Ishikawa (cell line): Measurements from ENCODE around the gene MAS1.

Source experiments
- CREB1 ChIP-seq: IDR thresholded peaks from 2 replicates; pipeline ENCODE4 v1.6.1; 2012; ENCODE audit warnings: low read depth
- RAD21 ChIP-seq: IDR thresholded peaks from 2 replicates; pipeline ENCODE4 v1.6.1; 2012; ENCODE audit warnings: low read depth
- TAF1 ChIP-seq: IDR thresholded peaks from 2 replicates; pipeline ENCODE4 v1.6.1; 2012; ENCODE audit warnings: low read depth, mild to moderate bottlenecking
- YY1 ChIP-seq: IDR thresholded peaks from 2 replicates; pipeline ENCODE4 v1.6.1; 2012; ENCODE audit warnings: low read depth
- TF ChIP-seq, protein P1 (sequence below): IDR thresholded peaks from 2 replicates; pipeline ENCODE4 v1.6.1; 2012

DNA sequence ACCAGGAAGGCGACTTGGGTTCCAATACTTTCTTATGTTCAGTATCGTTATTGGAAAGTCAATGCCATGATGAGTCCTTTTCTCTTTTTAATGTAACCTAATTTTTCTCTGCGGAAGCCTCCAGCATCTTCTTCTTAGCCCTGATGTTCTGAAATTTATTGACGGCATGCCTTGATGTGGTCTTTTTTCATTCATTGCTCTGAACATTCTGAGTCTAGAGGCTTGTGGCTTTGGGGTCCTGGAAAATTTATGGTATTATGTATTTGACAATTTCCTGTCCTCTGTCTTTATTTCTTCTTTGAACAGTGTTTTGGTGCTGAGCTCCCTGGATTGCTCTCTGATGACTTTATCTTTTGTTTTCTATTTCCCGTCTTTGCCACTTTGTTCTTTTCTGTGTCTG, 28.7 kb upstream of the MAS1 start:
- TF ChIP-seq TAF1 (no peak), CREB1 (no peak), YY1 (no peak), RAD21 (no peak)
- TF ChIP-seq, protein P1, sequence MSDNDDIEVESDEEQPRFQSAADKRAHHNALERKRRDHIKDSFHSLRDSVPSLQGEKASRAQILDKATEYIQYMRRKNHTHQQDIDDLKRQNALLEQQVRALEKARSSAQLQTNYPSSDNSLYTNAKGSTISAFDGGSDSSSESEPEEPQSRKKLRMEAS = no peak
